Suppressor macrophage (primary cell): ENCODE results near the gene ELMO2.

ENCODE experiments used
- DNase-seq, 4 experiments: peaks; one replicate each; pipeline ENCODE4 v3.0.0-alpha.2; 2020 to 2022

The ELMO2 gene

GRCh38 chr20:46367967-46368901 lies 38.2 kb downstream of the ELMO2 start:
- DNase-seq = no peak

DNA sequence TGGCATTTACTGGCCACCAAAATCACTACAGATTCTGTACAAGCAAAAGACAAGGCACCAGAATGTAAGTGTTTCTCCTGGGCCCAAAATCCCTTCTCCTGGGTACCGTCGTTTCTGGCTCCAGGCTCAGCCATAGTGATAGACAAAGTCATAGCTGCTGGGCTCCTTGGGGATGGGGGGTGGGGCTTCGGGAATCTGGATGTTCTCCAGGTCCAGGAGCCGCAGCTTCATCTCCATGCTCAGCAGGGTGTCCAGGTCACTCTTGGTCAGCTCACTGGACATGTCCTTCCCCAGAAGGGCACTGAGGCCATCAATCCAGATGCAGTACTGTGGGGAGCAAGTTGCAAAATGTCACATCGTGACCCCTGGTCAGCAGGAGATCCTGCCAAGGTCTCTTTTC lies 39.2 kb downstream of the ELMO2 start:
- no peak for DNase-seq

DNA sequence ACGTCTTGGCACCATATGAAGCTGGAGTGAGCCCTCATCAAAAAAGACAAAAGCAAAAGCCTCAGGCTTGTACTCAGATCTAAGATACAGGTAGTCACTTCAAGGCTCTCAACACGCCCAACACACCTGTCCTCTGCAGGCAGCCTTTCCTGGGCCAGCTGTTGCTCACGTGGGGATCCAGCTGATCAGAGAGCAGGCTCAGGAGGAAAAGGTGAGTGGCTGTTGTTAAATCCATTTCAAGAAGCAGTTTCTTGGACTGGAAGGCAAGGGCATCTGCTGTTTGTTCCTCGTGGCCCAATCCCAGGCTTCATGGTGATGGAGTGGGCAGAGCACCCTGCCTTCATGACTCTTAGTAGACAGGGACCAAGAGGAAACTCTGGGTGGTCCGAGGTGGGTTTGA lies 39.6 kb downstream of the ELMO2 start:
- DNase-seq = no peak

DNA sequence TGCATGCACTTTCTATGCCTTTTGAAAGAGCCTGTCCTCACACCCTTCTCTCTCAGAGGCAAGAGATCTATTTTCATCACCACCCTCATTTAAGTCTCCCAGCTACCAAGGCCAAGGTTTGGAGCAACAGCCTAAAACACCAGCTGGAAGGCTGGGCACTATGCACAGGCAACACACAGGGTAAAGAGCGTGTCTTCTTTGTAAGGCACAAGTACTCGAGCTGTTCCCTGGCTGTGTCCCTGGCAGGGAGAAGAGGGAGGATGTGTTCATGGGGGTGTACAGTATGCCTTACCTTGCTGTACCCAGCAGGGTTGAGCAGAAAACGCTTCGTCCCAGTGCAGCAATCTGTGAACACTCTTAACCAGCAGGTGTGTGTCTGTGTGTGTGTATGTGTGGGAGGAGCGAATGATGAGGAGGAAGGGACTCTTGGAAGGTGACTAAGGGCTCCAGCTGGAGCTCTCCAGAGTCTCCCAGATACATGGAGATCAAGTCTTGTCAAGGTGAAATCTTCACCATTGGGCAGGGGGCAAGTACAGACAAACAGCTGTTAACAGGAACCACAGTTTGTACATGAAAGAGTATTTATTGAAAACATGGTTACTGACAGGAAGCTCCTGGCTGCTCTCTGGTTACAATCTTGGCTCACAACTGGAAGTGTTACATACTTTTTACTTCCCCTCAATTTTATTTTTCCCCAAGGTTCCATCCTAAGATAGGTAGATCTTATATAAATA lies 40.8 kb downstream of the ELMO2 start:
- no peak for DNase-seq

GRCh38 chr20:46364670-46365486 lies 41.5 kb downstream of the ELMO2 start:
- DNase-seq = no peak

GRCh38 chr20:46363874-46364669 lies 42.3 kb downstream of the ELMO2 start:
- DNase-seq = peak; percentile 88 to 95 (median 92)

- peak; percentile 38 to 64 (median 54) for DNase-seq
Observed at GRCh38 chr20:46362921-46363867, 43.2 kb downstream of the ELMO2 start.

- DNase-seq = no peak
Observed at GRCh38 chr20:46361811-46362210, 44.6 kb downstream of the ELMO2 start.

DNA sequence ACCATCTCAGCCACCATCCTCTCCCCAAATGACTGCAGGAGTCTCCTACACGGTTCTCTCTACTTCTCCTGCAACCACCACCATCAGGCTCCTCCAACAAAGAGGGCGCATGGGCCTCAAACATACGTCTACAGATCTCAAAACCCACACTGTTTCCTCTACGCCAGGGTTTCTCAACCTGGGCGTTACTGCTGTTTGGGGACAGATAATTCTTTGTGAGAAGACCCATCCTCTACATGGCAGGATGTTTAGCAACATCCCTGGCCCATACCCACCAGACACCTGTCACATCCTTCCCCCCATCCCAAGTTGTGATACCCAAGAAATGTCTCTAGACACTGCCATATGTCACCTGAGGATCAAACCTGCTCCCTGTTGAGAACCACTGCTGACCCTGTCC lies 45.0 kb downstream of the ELMO2 start:
- DNase-seq = peak in 2 of 4 experiments; percentile 28 to 34

DNA sequence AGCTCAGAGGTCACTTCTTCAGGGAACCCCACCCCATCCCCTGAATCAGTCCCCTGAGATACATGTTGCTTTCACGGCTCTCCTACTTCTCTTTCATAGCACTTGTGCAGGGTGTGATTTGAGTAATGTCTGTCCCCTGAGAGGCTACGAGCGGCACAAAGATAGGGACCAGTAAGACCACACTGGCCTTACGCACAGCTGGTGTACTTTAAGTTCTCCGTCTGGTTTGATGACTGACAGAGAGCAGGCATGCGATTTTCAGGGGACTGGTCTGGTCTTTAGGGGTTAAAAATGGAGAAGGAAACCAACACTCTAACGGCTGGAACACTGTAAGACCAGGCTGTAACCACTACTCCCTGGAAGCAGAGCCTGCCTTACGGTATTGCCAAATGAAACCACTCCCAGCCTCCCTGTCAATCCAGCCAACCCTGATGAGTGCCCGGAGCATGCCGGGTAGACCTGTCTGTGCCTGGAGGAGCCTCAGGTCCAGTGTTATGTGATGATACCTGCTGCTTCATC lies 47.1 kb downstream of the ELMO2 start:
- DNase-seq = peak in 1 of 4 experiments; percentile 13

GRCh38 chr20:46358346-46359058 lies 47.9 kb downstream of the ELMO2 start:
- no peak for DNase-seq

GRCh38 chr20:46357030-46357514 lies 49.3 kb downstream of the ELMO2 start:
- peak in 3 of 4 experiments; percentile 44 to 55 (median 52) for DNase-seq

- no peak for DNase-seq
Observed at GRCh38 chr20:46356195-46357029, 50.0 kb downstream of the ELMO2 start.

DNA sequence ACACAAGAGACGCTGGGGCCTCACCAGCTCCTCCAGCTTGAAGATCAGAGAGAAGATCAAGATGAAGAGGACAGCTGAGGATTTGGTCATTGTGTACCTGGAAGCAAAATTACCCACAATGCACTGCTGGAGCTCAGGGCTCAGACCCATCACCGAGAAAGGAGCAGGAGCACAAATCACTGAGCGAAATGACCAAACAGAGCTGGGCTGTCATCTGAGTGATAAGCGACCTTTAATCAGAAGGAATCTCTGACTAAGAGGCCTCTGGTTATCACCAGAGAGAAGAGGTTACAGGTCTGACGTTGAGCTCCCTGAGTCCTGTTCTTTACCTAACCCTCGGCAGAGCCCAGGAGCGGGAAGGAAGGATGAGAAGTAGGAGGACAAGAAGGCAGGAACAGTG lies 50.6 kb downstream of the ELMO2 start:
- no peak for DNase-seq

DNA sequence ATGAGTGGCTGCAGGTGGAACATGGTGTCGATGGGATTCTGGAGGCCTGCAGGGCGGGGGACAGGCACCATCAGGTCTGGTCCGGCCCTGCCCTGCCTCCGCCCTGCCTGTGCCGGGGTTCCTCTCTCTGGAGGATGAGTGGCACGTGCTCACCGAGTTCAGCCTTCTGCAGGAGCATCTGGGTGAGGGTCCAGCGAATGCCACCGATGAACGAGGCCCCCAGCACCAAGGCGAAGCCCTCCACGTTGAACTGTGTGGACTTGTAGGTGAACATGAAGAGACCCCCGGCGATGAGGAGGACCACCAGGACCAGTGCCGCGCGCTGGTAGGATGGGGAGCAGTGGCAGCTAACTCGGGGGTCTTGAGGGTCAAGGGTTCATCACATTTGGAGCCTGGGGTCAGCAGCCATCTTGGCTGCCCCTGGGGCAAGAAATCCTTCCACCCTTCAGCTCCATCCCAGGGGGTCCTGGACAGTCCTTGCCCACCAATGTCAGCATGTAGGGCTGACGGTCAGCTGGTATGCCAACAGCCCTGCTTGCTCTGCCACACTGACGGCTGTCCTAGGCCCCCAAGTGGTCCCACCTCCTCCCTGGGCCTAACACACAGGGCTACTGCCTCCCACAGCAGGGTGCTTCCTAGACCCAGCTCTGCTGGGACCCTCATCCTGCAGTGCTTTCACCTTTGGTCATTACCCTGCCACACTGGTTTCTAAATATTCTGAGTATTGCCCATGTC lies 51.3 kb downstream of the ELMO2 start:
- no peak for DNase-seq

- DNase-seq = no peak
Observed at GRCh38 chr20:46354207-46354555, 52.2 kb downstream of the ELMO2 start.

DNA sequence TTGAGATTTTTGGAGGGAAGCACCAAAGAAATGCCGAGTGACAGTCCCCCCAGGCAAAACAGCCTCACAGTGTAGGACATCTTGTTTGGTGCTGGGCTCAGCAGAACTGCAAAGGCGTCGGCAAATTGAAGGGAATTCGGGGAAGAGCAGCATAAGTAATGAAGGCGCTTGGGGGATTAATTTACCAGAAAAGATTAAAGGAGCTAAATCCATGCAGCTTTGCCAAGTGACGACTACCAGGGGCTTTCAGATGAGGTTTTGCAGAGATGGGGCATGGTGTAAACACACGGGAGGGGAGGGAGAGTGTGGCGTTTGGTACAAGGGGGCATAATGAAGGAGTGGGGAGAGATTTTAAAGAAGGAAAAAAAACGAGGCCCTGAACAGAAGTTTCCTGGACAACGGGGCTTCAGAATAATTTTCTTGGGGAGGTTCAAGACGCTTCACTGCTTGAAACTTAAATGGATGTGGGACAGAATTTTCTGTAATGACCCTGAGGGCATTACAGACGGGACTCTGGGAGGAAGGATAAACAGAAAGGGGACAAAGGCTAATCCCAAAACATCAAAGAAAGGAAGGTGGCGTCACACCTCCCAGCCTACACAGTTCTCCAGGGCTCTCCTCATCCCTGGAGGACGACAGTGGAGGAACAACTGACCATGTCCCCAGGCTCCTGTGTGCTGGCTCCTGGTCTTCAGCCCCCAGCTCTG lies 52.8 kb downstream of the ELMO2 start:
- DNase-seq = no peak
